Stimulated activated CD8-positive, alpha-beta memory T cell treated with anti-CD3 and anti-CD28 coated beads, Interleukin-7, amount 100 ng/mL, for 4 hours (primary cell): ENCODE data around the gene GNA12.
A peak's percentile ranks its signal among the peaks of the same experiment; 100 is the strongest.

Experiments
- DNase-seq, 2 donors: peaks; one replicate each; pipeline ENCODE4 v3.0.0-alpha.2; 2020; ENCODE audit warnings: low read depth in 2 of 2

GNA12 gene

GRCh38 chr7:2777898-2778535 lies 66.1 kb downstream of the GNA12 start:
- no peak for DNase-seq

- no peak for DNase-seq
These were observed 67.7 kb downstream of the GNA12 start for GRCh38 chr7:2776401-2776800.

- no peak for DNase-seq
These were observed 68.3 kb downstream of the GNA12 start for GRCh38 chr7:2775785-2776184.

DNA sequence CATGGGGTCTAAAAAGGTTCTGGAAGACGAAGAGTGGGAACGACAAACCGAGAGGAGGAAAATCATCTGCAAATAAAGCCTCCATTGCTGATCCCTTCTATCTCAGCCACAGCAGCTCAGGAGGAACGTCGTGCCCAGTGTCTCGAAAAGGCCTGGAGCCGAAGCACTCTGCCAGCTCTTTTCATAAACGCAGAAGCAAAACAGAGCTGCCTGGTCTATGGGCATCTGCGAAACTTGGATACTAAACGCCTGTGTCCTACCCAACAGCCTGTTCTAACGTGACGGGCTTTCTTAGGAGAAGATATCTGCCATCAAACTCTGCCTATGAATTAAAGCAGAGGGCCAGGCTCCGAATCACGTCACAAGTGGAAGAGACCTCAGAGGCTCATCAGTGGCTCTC lies 68.7 kb downstream of the GNA12 start:
- no peak for DNase-seq

GRCh38 chr7:2774935-2775334 lies 69.2 kb downstream of the GNA12 start:
- DNase-seq: no peak

GRCh38 chr7:2774280-2774679 lies 69.8 kb downstream of the GNA12 start:
- DNase-seq: no peak

DNA sequence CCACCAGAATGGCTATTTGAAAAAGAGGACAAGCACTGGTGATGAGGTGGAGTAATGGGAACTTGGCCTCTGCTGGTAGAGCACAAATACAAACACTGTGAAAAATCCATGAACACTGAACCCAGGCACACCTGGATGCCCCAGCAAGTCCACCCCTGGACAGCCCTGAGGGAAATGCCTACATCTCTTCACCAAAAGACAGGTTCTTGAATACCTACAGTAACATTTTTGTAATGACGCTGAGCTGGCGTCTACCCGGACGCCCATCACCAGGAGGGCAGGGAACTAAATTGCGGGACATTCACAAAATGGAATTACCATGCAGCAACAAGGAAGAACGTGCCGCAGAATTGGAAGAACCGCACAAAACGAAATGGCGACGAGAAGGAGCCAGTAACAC lies 70.5 kb downstream of the GNA12 start:
- DNase-seq: no peak

DNA sequence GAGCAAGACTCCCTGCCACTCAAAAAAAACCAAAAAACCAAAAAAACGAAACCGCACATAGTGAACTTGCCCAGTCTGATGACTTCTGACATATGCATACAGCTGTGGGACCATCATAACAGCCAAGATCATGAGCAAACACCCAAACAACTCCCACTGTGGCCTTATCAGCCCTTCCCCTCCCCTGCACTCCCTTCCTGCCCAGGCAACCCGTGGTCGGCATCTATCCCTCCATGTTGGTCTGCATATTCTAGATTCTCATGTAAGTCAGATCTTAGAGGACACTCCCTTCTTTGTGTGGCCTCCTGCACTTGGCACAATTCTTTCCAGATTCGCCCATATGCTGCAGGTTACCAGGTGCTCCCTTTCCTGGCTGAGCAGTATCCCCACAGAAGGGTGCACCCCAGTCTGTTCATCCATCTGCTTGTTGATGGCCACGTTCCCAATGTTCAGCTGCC lies 72.8 kb downstream of the GNA12 start:
- no peak for DNase-seq

DNA sequence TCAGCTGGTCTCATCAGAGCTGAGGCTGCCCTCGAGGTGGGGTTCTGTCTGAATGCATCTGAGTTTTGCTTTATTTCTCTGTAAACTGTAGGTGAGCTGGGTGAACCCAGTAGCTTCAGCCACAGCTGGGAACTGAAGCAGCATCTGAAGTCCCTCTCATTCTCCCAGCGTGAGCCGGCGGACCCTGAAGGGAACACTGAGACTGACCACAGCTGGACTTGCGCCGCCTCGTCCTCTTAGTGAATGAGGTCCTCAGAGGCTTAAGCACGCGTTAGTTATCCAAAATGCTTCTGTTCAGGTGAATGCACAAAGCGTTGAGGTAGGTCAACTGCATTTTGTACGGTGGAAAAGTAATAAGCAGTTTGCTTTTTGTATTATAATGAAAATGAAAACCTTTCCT lies 79.5 kb downstream of the GNA12 start:
- no peak for DNase-seq

DNA sequence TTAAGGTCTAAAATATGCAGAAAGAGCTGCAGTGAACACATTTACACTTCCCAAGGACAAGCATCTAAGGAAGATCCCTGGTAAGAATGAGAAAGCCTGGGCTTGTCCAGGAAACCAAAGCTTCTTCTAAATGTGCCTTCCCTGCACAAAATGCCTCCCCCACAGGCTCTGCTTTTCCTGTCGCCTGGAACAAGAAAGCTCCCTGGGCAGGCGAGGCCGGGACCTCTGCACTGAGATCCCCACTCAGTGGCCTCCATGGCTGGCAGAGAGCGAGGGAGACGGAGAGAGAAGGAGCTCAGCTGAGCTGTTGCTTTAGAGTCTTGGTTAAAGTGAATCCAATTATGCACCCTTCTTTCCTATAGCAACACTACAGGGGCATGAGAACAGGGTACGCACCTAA lies 80.5 kb downstream of the GNA12 start:
- no peak for DNase-seq

- DNase-seq: no peak
These were observed 82.2 kb downstream of the GNA12 start for GRCh38 chr7:2761801-2762497.

DNA sequence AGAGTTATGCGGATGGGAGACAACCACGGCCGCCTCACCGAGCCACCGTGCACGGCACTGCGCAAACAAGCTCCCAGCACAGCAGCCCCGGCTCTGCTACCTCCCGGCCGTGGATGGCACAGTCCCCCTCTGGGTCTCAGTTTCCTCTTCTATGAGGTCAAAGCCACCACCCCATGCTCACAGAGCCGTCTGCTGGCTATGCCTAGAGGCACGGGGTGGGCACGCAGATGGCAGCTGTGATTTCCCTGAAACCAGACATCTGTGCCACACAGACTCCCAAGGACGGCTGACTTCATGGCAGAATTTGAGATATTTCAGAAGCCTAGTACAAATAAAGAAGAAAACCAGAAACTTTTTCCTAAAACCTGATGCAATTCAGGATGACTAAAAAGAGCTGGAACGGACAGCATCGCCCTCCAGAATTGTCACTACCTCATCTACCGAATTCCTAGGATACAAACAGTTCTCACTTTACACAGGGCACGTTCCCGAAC lies 82.9 kb downstream of the GNA12 start:
- no peak for DNase-seq

DNA sequence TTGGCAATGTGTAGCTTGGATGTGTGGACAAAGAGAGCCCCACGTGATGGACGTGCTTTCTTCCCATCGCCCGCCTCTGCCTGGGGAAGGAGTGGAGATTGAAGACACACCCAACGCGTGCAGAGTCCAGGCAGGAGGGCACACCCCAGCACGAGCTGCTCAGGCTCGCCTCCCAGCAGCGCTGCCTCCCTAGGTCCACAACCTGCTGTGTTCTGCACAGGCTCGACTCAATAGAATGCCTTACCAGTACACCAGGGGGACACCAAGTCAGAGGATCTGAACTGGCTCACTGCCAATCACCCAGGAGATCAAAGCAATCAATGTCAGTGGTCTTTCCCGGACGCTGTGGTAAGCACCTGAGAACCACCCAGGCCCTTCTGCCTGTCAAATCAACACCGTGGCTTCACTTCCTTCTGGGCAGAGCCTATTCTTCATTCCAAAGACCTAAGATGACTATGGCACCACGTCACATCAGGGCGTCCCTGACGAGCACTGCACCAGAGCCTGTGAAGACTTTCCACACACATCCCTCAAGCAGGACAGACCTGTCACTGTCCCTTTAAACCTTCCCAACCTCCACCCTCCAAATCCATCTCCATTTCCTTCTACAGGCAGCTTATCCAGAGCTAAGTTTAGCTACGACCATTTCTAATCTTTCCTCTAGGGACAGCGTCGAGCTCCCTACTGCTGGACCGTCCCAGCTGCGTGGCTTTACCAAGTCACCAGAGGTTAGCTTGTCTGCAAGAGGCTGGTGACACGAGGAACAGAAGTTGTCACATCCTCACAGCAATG lies 83.8 kb downstream of the GNA12 start:
- no peak for DNase-seq

DNA sequence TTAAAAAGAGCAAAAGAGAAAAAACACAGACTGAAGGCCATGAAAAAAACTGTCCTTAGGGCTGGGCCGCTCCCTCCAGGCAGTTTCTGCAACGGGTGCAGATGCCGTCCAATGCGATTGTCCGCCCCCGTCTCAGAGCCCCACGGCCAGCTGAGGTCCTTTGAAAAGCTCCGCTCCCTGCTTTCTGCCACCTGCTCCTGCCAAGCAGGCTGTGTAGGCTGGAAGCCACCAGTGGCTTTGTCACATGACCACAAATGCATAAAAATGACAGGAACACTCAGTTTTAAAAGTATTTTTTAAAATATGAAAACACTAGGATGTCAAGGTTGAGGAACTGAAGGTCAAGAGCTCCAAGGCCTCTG lies 84.4 kb downstream of the GNA12 start:
- no peak for DNase-seq

- DNase-seq: no peak
These were observed 85.2 kb downstream of the GNA12 start for GRCh38 chr7:2758673-2759616.

- DNase-seq: peak; percentile 51 to 56
These were observed 86.0 kb downstream of the GNA12 start for GRCh38 chr7:2757904-2758672.

GRCh38 chr7:2757361-2757903 lies 86.7 kb downstream of the GNA12 start:
- no peak for DNase-seq

- no peak for DNase-seq
These were observed 88.6 kb downstream of the GNA12 start for GRCh38 chr7:2755531-2755930.

- no peak for DNase-seq
These were observed 89.2 kb downstream of the GNA12 start for GRCh38 chr7:2754912-2755311.

- no peak for DNase-seq
These were observed 90.0 kb downstream of the GNA12 start for GRCh38 chr7:2754086-2754485.

DNA sequence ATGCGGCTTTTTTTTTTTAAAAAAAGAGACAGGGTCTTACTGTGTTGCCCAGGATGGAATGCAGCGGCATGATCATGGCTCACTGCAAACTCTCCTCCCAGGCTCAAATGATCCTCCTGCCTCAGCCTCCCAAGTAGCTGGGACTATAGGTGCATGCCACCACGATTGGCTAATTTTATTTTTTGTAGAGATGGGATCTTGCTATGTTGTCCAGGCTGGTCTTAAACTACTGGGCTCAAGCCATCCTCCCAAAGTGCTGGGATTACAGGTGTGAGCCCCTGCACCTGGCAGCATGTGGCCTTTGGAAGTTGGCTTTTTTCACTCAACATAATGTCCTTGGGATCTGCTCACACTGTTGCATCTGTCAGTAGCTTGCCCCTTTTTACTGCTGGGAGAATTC lies 91.0 kb downstream of the GNA12 start:
- DNase-seq: no peak
